T47D (cell line): ENCODE data around the gene DNAJC30.
A peak's percentile ranks its signal among the peaks of the same experiment; 100 is the strongest.
"Not testable (repeated sequence)": the region's sequence is repeated elsewhere in the genome, so short reads cannot be mapped to it uniquely, and the experiment has no call there.

Experiments
- DNase-seq, 2 experiments: peaks; one replicate each; pipeline versions ENCODE4 v3.0.0 to v3.0.0-alpha.2; 2011 to 2012; ENCODE audit warnings: low read depth in 1 of 2, low spot score in 1 of 2
- JUND ChIP-seq: IDR thresholded peaks from 2 replicates; pipeline ENCODE4 v1.6.1; 2012; ENCODE audit warnings: low read depth
- in situ Hi-C: cut with HindIII; loops from 2 replicates; pipeline ENCODE4 v1.10.0; 2016; ENCODE audit warnings: low sequenced_read_pairs, low pct_unique_long_range_greater_than_20kb

Gene DNAJC30

GRCh38 chr7:73683056-73683787 is at the start of gene DNAJC30, which contains the start of gene BUD23:
Gene DNAJC30, minus strand, starts transcription at chr7:73683453. Its CDS starts 30 bp downstream, at chr7:73683423.
Gene BUD23, plus strand, starts transcription at chr7:73683597. Its CDS starts 29 bp downstream, at chr7:73683626.
- in situ Hi-C loops = no loop called here
- no peak for TF ChIP-seq JUND
- DNase-seq = peak; percentile 98 to 99

GRCh38 chr7:73732397-73732796 is 49.1 kb upstream of the DNAJC30 start:
- no peak for TF ChIP-seq JUND
- DNase-seq = no peak
- in situ Hi-C loops = no loop called here

DNA sequence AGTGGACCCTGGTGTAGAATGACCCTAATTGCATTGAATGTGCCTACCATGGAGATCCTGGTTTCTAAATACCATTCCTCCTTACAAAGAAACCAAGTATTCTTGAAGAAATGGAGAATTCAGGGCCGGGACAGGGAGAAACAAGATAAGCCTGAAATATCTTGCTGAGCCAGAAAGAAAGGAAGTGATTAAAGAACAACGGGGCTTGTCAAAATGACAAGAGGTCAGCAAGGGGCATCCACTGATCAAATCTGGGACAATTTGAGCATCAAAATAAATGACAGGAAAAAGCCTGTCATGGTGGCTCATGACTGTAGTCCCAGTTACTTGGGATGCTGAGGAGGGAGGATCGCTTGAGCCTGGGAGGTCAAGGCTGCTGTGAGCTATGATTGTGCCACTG is 47.2 kb upstream of the DNAJC30 start:
- in situ Hi-C loops = no loop called here
- no peak for TF ChIP-seq JUND
- no peak for DNase-seq

- no peak for TF ChIP-seq JUND
- no peak for DNase-seq
- in situ Hi-C loops = no loop called here
Measured at GRCh38 chr7:73728551-73728950, 45.3 kb upstream of the DNAJC30 start.

DNA sequence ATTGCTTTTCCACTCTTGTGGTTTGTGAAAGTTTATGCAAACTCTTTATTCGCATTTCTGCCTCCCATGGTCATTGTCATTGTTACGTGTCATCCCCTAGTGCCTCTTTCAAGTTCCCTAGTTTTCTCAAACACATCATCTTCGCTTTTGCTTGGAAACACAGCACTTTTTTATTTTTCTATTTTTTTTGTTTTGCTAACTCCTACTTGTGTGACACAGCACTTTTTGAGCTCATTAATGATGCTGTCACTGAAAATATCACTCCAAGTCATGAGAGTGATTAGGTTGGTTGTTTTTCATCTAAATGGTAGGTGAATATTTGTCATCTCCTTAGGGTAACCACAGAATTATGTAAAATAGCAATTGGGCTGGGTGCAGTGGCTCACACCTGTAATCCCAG is 44.7 kb upstream of the DNAJC30 start:
- in situ Hi-C loops = no loop called here
- no peak for TF ChIP-seq JUND

GRCh38 chr7:73726083-73726466 is 42.8 kb upstream of the DNAJC30 start:
- DNase-seq = no peak
- TF ChIP-seq JUND = no peak
- in situ Hi-C loops = no loop called here

More for the DNA sequence above, 44.7 kb upstream of the DNAJC30 start:
- DNase-seq = no peak

- no peak for TF ChIP-seq JUND
- DNase-seq = no peak
- in situ Hi-C loops = no loop called here
Measured at GRCh38 chr7:73723813-73724212, 40.6 kb upstream of the DNAJC30 start.

DNA sequence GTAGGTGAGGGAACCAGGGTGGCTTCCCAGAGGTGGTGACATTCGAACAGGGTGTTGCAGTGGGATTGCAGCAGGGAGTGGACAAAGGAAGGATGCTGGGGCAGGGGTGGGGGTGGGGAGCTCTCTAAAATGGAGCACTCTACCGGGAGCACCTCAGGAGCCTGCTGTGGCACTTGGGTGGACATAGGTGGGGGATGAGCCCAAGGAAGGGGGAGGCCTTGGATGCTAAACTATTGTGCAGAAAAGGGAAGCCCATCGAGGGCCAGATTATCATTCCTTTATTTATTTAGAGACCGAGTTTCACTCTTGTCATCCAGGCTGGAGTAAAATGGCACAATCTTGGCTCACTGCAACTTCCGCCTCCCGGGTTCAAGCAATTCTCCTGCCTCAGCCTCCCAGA is 39.5 kb upstream of the DNAJC30 start:
- no peak for DNase-seq
- in situ Hi-C loops = no loop called here
- TF ChIP-seq JUND = no peak

- DNase-seq, in situ Hi-C loops: not testable (repeated sequence)
Measured at GRCh38 chr7:73722182-73722581, 38.9 kb upstream of the DNAJC30 start.

DNA sequence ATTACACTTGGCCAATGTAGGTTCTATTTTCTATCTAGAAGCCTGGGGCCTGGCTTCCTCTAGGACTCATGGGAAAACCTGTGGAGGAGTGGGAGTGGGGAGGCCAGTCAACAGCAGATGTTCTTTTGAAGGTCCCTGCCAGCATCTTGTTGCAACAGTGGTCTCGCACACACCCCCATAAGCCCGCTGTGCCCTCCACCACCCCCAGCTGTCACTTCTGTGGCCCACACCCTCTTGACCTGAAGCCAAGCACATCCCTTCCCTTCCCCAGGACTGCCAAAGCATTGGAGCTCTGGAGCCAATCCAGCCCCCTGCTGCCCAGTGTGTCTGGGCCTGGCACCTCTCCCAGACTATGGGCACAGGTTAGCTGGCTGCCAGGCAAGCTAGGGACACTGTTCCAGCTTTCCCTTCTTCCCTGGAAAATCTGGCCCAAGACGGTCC is 38.1 kb upstream of the DNAJC30 start:
- no peak for TF ChIP-seq JUND
- in situ Hi-C loops = no loop called here
- peak in 1 of 2 experiments; percentile 37 for DNase-seq

- DNase-seq, in situ Hi-C loops: not testable (repeated sequence)
Measured at GRCh38 chr7:73720443-73720842, 37.2 kb upstream of the DNAJC30 start.

GRCh38 chr7:73719806-73720169 is 36.5 kb upstream of the DNAJC30 start:
- in situ Hi-C loops = no loop called here
- no peak for TF ChIP-seq JUND
- no peak for DNase-seq

DNA sequence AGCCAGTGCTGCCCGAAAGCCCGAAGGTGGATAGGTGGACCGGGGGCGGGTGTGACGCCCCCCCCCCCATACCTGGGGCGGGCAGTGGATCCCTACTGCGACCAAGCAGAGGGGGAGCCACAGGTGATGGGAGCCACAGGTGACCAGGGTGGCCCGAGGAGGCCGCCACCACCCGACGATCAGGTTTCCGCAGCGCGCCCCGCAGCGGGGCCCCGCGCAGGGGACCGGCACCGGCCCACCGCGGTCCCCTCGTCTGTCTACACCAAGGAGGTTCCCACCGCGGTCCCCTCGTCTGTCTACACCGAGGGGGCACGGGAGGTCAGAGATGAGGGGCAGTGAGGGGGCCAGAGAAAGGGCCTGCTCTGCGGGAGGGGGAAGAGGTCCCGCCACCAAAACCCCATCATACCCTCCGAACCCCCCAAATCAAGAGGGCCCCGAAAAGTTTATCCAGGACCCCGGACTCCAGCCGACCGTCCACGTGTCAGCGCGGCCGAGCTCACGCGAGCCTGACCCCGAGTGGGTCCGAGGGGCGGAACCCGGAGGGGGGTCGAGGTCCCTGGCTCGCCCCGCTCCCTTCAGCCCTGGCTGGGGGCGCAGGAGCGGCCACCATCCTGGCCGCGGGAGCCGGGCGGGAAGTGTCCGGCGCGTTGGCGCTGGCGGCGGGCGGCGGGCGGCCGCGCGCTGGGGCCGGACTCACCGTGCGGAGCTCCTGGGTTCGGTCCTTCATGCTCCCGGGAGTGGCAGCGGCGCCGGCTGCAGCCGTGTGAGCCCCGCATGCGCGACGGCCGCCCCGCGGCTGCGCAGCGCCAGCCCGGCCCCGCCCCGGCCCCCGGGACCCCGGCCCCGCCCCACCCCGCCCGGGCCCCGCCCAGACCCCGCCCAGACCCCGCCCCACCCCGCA is 35.9 kb upstream of the DNAJC30 start, which contains the start of gene STX1A:
Gene STX1A (minus strand): TSS at position 765 of the 901 bp plus-strand sequence. CDS start 38 bp downstream, at position 727.
- DNase-seq = peak; percentile 84 to 96
- in situ Hi-C loops = no loop called here
- no peak for TF ChIP-seq JUND
